Mesenteric fat pad (tissue), 1 donor: Measurements from ENCODE around the gene BANK1. TPM values are rescaled to one million over a fixed set of nuclear protein-coding genes. Genes with fewer than 3 reads are reported as not detected.

Source experiments
- DNase-seq: peaks from one replicate; pipeline ENCODE4 v3.0.0-alpha.2; 2020; ENCODE audit warnings: low spot score
- total RNA-seq: library from RNA; stranded (reverse); fragmentation: NEBNext Ultra II Directional; extraction: Animal tissue kit (Norgen Biotek cat#: 25700); gene quantifications from one replicate; pipeline ENCODE4 v1.2.1, GENCODE V29; 2021
- donor health status: DM: yes; HTN: yes; CAD: no.

The BANK1 gene
- total RNA-seq, 1 donor from 2014 or later = 11.6 TPM

DNA sequence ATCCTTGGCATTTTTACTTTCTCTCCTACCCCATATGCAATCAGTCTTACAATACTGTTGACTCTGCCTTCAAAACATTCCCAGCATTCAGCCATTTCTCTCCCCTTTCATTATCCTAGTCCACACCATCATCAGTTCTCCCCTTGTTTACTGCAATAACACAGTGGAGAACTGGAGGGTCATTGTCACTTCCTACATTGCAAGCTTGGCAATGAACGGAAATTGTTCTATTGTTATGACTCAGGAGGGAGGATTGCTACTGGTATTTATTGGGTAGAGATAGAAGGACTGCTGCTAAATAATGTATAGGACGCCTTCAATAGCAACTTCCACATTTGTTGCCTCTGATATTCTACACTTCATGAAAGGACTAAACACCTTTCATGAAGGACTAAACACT, 231.8 kb downstream of the BANK1 start:
- DNase-seq = no peak

GRCh38 chr4:102027961-102028360, 237.4 kb downstream of the BANK1 start:
- DNase-seq = no peak

GRCh38 chr4:102031406-102031805, 240.9 kb downstream of the BANK1 start:
- DNase-seq = no peak

GRCh38 chr4:102036016-102036415, 245.5 kb downstream of the BANK1 start:
- no peak for DNase-seq

GRCh38 chr4:102036619-102037376, 246.3 kb downstream of the BANK1 start:
- no peak for DNase-seq

- DNase-seq = no peak
Observed at GRCh38 chr4:102037566-102037965, 247.0 kb downstream of the BANK1 start.

DNA sequence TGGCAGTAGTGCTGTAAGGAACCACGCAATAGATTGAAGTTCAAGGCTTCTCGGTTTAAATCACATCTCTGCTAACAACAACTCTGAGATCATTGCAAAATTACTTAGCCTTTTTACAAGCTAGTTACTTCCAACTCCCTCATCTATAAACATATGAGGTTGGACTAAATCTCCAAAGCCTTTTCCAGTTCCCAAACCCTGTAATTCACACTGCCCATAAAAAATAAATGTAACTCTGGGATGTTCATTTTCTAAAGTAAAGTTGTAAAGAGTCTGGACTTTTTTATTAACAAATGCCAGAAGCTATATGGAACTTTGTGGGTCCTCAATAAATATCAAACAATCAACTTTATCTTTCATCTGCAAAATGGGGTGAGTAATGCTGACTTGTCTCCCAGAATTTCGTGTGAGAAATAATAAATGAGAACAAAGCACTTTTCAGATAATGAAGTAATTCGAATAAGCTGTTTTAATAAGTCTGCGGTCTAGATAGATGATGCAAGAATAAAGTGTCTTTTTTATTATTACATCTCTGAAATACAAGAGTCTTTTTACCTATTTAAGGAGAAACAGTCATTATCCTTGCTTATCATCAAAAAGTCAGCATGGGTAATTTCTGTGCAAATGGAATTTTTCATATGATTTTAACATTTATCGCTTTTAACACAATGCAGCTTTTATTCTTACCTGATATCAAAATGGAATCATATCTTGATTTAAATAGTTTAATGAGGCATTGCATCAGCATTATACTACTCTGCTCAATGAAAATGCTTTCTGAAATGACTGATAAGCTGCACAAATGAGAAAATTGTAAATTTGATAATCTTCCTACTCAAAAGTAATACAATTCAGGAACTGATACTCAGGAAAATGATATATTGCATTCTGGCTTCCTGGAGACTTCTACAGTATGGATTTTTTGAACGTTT, 252.6 kb downstream of the BANK1 start:
- no peak for DNase-seq

DNA sequence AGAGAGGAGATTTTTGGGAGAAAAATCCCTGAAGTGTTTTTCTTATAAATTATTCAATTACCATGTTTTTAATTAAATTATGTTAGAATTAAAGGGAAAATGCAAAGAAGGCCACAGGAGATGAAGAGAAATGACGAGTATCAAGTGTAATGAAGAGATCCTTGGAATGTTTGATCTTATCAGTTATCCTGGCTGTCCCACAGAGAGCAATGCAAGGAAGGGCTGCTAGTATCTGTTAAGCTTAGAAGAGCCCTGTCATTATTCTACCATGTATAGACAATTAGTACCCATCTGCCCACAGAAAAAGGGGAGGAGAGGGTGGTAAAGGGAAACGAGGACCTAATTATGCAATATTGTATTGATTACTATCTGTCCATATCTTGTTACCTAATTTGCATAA, 257.1 kb downstream of the BANK1 start:
- DNase-seq = no peak

DNA sequence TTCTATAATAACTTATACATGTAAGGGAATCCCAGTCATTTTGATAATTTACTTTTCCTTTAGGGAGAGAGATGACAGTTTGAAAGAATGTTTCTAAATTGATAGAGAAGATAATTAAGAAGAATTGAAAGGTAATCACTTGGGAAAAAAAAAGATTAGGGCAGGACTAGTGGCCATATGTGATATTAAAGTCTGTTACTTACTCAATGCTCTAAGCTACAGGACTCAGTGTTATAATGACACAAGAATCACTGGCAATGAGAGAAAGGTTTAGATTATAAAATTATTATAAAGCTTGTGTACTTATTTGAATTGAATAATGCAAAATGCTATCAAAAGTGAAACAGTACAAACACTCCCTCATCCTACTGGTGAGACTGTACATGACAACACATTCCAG, 265.3 kb downstream of the BANK1 start:
- DNase-seq = no peak

DNA sequence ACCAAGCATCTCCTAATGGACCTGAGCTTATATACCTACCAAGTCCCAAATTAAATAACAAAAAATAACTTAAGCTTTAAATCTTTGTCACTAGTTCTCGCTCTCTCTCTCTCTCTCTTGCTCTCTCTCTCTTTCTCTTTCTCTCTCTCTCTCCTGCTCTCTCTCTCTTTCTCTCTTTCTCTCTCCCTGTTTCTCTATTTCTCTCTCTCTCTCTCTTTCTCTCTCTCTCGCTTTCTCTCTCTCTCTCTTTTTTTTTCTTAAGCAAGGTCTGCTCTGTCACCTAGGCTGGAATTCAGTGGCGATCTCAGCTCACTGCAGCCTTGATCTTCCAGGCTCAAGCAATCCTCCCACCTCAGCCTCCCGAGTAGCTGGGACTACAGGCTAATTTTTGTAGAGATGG, 266.6 kb downstream of the BANK1 start:
- no peak for DNase-seq

GRCh38 chr4:102061133-102061532, 270.6 kb downstream of the BANK1 start:
- DNase-seq = no peak

- DNase-seq = no peak
Observed at GRCh38 chr4:102064747-102065442, 274.4 kb downstream of the BANK1 start.

- no peak for DNase-seq
Observed at GRCh38 chr4:102076622-102077021, 286.1 kb downstream of the BANK1 start.

- no peak for DNase-seq
Observed at GRCh38 chr4:102080184-102080583, 289.7 kb downstream of the BANK1 start.

DNA sequence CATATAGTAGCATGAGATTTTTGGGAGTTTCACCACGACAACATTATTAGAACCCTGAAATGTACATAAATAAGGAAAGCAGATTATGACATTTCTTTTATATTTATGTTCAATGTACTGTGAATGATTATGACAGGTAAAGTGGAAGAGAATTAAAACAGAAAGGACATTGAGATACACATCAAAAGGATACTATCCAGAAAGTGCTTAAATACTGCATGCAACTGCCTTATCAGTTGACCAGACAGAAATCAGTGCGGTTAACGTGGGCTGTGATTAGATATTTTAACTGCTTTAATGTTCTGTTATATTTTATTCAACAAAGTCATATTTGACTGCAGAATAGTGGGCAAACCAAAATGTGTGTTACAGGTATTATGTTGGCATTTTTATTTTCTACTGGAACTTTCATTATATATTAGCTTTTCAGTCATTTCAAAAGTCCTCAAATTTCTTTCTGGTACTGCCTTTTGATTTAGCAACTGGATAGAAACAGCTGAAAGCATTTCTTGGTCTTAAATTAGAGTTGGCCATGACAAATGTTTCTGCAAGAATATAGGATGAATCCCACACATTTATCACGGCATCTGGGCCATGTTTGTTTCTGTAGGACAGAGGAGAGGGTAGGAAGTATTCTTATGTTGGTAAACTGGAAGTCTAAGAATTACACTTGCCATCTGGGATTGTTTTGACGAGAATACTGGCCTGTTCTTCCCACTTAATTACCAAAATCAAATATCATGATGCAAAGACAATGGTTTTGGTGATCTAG, 299.5 kb downstream of the BANK1 start:
- no peak for DNase-seq

- no peak for DNase-seq
Observed at GRCh38 chr4:102091656-102092055, 301.1 kb downstream of the BANK1 start.

DNA sequence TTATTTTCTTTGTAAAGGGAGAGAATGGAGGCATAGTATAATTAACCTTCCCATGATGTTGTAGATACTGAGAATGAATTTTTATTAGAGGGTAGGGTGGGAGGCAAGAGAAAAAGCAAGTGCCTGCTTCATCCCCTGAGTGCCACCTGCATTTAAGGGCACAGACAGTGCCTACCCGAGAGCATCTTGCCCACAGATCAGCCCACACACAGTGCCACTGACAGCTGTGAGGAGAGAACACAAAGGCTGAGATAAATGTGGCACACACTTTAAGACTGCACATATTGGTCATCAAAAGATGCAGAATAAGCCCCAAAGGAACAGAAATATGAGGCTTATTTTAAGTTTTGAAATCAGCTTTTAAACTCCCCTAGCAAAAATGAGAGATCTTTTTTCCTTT, 304.0 kb downstream of the BANK1 start:
- no peak for DNase-seq

GRCh38 chr4:102103368-102103767, 312.8 kb downstream of the BANK1 start:
- no peak for DNase-seq

DNA sequence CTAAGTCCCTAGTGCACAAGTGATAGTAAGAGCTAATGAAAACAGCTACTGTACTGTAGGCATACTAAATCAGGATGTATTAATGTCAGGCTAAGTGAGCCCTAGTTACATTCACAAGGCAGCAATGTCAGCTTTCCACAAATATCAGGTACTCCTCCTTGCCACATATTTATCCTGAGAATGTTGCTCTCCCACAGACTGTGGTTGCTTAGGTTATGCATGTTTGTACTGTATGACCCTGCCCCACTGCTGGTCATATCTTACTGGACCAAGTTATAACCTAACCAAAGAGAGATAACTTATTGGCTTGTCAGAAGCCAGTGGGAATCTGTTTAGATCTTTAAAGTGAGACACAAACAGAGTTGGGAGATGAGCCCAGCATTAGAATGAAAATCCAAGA, 313.7 kb downstream of the BANK1 start:
- DNase-seq = no peak

GRCh38 chr4:102105983-102106382, 315.5 kb downstream of the BANK1 start:
- no peak for DNase-seq

DNA sequence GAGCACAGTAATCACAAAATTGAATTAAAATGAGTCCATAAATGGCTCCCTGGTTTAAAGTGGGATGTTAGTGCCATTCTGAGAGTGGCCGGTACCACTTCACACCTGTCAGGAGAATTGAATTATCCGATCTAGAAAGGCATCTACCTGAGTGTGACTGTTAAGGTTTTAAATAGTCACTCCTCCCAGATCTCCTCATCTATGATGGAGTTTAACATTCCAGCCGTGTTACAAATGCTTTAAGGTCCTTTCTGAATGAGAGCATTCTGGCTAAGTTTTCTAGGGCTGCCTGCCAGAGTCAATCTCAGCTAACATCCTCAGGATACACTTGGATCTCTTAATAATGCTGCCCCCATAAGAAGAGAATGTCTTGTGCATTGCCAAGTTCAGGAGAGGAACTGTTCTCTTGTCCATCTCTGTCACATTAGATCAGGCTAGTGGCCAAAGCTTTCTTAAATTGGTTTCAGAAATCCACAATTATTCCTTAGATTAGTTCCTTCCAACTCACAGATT, 323.6 kb downstream of the BANK1 start:
- no peak for DNase-seq
